Endothelial cell of umbilical vein (primary cell): ENCODE measurements around the gene DPH2. TPM values are rescaled to one million over a fixed set of nuclear protein-coding genes. Genes with fewer than 3 reads are reported as not detected.

Source experiments
- BruUV-seq: library from RNA; stranded (reverse); fragments of 400-500 nt; replicated peaks from 2 replicates; lab custom pipeline; 2021; lab: Mats Ljungman, UMichigan
- CTCF ChIA-PET: fragments of 300-600, 350-600 bp; sonication (Branson Sonifier 250); formaldehyde crosslinking; loops from one replicate; lab custom pipeline; 2021; ENCODE audit warnings: antibody characterized with exemption, inconsistent platforms; lab: Charles Lee
- POLR2A ChIA-PET: fragments of 300-600, 350-600 bp; sonication (Branson Sonifier 250); formaldehyde crosslinking; loops from one replicate; lab custom pipeline; 2021; ENCODE audit warnings: antibody characterized with exemption, inconsistent platforms; lab: Charles Lee
- DNase-seq: peaks from one replicate; pipeline ENCODE4 v3.0.0-alpha.2; 2011; ENCODE audit warnings: low read depth, low spot score
- FAIRE-seq: peaks from 2 replicates; lab custom pipeline; 2011; peaks lifted over from hg19 to GRCh38; lab: Jason Lieb, UNC
- H2AFZ ChIP-seq: 2 replicates; pipeline ENCODE4 v1.6.0; 2012; ENCODE audit warnings: low read depth, low read length, control low read depth, inconsistent platforms
- H3K27ac ChIP-seq: 2 replicates; pipeline ENCODE4 v1.5.1; 2011; ENCODE audit warnings: low read depth, mild to moderate bottlenecking, control low read depth, low read length, moderate library complexity; ENCODE audit not compliant: insufficient read depth
- H3K27me3 ChIP-seq, 2 experiments: 2 replicates each; pipeline versions ENCODE4 v1.6.0 to v1.6.1; 2011; ENCODE audit warnings: low read length in 2 of 2, mixed read lengths in 1 of 2; ENCODE audit not compliant: control insufficient read depth in 2 of 2, insufficient read depth in 2 of 2
- H3K36me3 ChIP-seq, 2 experiments: 2 replicates in 1 of 2; 3 replicates in 1 of 2; pipeline ENCODE4 v1.5.1; 2011; ENCODE audit warnings: low read length in 2 of 2, mild to moderate bottlenecking in 1 of 2, moderate library complexity in 1 of 2; ENCODE audit not compliant: control insufficient read depth in 2 of 2, insufficient read depth in 2 of 2; ENCODE audit errors: extremely low read depth in 1 of 2
- H3K4me1 ChIP-seq: 3 replicates; pipeline ENCODE4 v1.5.1; 2011; ENCODE audit warnings: mild to moderate bottlenecking, low read length; ENCODE audit not compliant: control insufficient read depth, insufficient read depth; ENCODE audit errors: extremely low read depth
- H3K4me2 ChIP-seq: 2 replicates; pipeline ENCODE4 v1.6.1; 2011; ENCODE audit warnings: low read length, control low read depth, mixed read lengths; ENCODE audit not compliant: insufficient read depth
- H3K4me3 ChIP-seq, 3 experiments: fragments of 200-600 bp in 1 of 3; sonication (generic), shearing (Covaris generic) in 1 of 3; replicated peaks in 1 of 3; 2 replicates each; pipeline ENCODE4 v1.5.1; 2011 to 2016; ENCODE audit warnings: control low read depth in 3 of 3, low read length in 3 of 3, mild to moderate bottlenecking in 2 of 3, inconsistent platforms in 1 of 3, low read depth in 1 of 3, moderate library complexity in 1 of 3; ENCODE audit not compliant: insufficient read depth in 1 of 3
- H3K79me2 ChIP-seq: 2 replicates; pipeline ENCODE4 v1.6.0; 2012; ENCODE audit warnings: low read length, inconsistent platforms; ENCODE audit not compliant: control insufficient read depth, insufficient read depth
- H3K9ac ChIP-seq: replicated peaks from 2 replicates; pipeline ENCODE3; 2011; ENCODE audit warnings: low read length, control low read depth; ENCODE audit not compliant: insufficient read depth; ENCODE audit errors: extremely low read depth
- H3K9me1 ChIP-seq: replicated peaks from 3 replicates; pipeline ENCODE4 v1.6.0; 2011; ENCODE audit warnings: mild to moderate bottlenecking, low read length; ENCODE audit not compliant: control insufficient read depth, insufficient read depth; ENCODE audit errors: extremely low read depth
- H3K9me3 ChIP-seq: replicated peaks from 2 replicates; pipeline ENCODE4 v1.5.1; 2012; ENCODE audit warnings: low read length, inconsistent platforms; ENCODE audit not compliant: control insufficient read depth, insufficient read depth
- H4K20me1 ChIP-seq: replicated peaks from 2 replicates; pipeline ENCODE3; 2011; ENCODE audit warnings: mild to moderate bottlenecking, low read length; ENCODE audit not compliant: control insufficient read depth, insufficient read depth; ENCODE audit errors: extremely low read depth
- EZH2 ChIP-seq: IDR thresholded peaks from 2 replicates; pipeline ENCODE4 v1.6.1; 2012; ENCODE audit warnings: borderline replicate concordance, low read depth, mild to moderate bottlenecking, moderate library complexity, low read length, inconsistent platforms; ENCODE audit not compliant: severe bottlenecking
- JUN ChIP-seq: IDR thresholded peaks from 2 replicates; pipeline ENCODE4 v1.6.1; 2011; ENCODE audit warnings: borderline replicate concordance, low read depth; ENCODE audit not compliant: insufficient read length, insufficient read depth
- MYC ChIP-seq: IDR thresholded peaks from one replicate; pipeline ENCODE4 v1.6.1; 2011; ENCODE audit warnings: mild to moderate bottlenecking, low read depth, low read length
- POLR2A ChIP-seq: IDR thresholded peaks from 2 replicates; pipeline ENCODE4 v1.6.1; 2012; ENCODE audit warnings: low read depth, mild to moderate bottlenecking, control low read depth, low read length
- POLR2AphosphoS5 ChIP-seq: IDR thresholded peaks from 2 replicates; pipeline ENCODE4 v1.6.1; 2012; ENCODE audit warnings: low read depth, mild to moderate bottlenecking, control low read depth, low read length, moderate library complexity; ENCODE audit not compliant: insufficient read depth
- dilution Hi-C: fragments of 300-500 bp; cut with MboI; formaldehyde crosslinking; loops from one replicate; pipeline ENCODE4 v1.15.0; 2019; ENCODE audit warnings: low sequenced_read_pairs; ENCODE audit not compliant: extremely low pct_ligation_motif_present
- intact Hi-C: fragments of 100-400 bp; cut with micrococcal nuclease; formaldehyde crosslinking; loops from one replicate; pipeline ENCODE4 v1.10.0; 2022
- polyA plus RNA-seq, 4 experiments: library from polyadenylated mRNA; depleted of rRNA in 3 of 4; stranded (reverse) in 3 of 4; unstranded in 1 of 4; fragments of >200 nt; gene quantifications; 2 replicates each; pipeline versions ENCODE4 v1.2.1 to v1.2.3, GENCODE V29; 2011 to 2012; ENCODE audit warnings: missing spikeins in 1 of 4
- total RNA-seq: library from RNA; stranded (reverse); gene quantifications from 2 replicates; pipeline ENCODE4 v1.2.3, GENCODE V29; 2021
- TF ChIP-seq, protein P1 (sequence below): IDR thresholded peaks from 2 replicates; pipeline ENCODE4 v1.6.1; 2011; ENCODE audit not compliant: insufficient read depth, insufficient read length
- TF ChIP-seq, protein P2 (sequence below), 2 donors: IDR thresholded peaks; 1 replicate in 1 of 2; 2 replicates in 1 of 2; pipeline ENCODE4 v1.5.1; 2011; ENCODE audit warnings: low read length in 2 of 2, mild to moderate bottlenecking in 2 of 2, moderate library complexity in 2 of 2, control low read depth in 1 of 2, inconsistent platforms in 1 of 2, low read depth in 1 of 2; ENCODE audit not compliant: insufficient read depth in 1 of 2; ENCODE audit errors: extremely low read depth in 1 of 2

The DPH2 gene
- total and polyA plus RNA-seq, 2 donors (not counting 3 experiments of a cell fraction or from before 2014, with no cell fraction given) = 28.1 to 59.1 TPM

DNA sequence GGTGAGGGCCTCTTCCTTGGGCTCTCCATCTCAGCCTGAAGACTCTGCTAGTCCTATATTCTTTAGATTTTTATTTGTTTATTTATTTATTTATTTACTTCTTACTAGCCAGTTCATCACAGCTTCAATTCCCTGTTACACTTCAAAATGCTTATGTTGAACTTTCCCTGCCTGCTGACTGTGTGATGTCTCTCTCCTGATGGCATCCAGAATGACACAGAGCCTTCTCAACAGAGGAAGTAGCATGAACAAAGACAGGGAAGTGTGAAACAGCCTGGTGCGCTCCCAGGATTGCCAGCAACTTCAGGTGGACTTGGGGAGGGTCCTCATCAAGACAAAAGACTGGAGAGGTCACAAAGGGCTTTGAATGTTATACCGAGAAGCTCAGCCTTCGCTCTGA, 27.4 kb upstream of the DPH2 start:
- peaks cover 0 to 3% of the 10 kb centered on the region in 2 experiments for H3K27me3 ChIP-seq
- H3K9me3 ChIP-seq = no peaks in the 10 kb centered on the region
- BruUV-seq = no TSS peak
- dilution Hi-C loops (loop anchor here (25.0 kb wide), 1 partner anchor 180 kb away; no protein-coding TSS in a partner anchor), intact Hi-C loops (no loop called here)
- peaks cover 9% of the 10 kb centered on the region for H3K4me1 ChIP-seq
- no peak overlapping the region for H3K27ac ChIP-seq
- H3K79me2 ChIP-seq = peaks cover 3% of the 10 kb centered on the region
- H3K4me2 ChIP-seq = no peak overlapping the region
- no peaks in the 10 kb centered on the region for H3K9me1 ChIP-seq
- ChIA-PET CTCF (interaction anchor here (3.1 to 7.2 kb wide), 2 partner anchors 8 to 179 kb away, joined by 22 to 93 read pairs; partner anchors contain the start of gene ARTN), POLR2A (no interaction called here)
- H2AFZ ChIP-seq = no peak overlapping the region
- no peak overlapping the region for H3K4me3 ChIP-seq
- TF ChIP-seq POLR2AphosphoS5 = no peak
- TF ChIP-seq POLR2A = no peak
- no peak for TF ChIP-seq EZH2
- TF ChIP-seq, protein P1, sequence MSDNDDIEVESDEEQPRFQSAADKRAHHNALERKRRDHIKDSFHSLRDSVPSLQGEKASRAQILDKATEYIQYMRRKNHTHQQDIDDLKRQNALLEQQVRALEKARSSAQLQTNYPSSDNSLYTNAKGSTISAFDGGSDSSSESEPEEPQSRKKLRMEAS = no peak
- TF ChIP-seq, protein P2, sequence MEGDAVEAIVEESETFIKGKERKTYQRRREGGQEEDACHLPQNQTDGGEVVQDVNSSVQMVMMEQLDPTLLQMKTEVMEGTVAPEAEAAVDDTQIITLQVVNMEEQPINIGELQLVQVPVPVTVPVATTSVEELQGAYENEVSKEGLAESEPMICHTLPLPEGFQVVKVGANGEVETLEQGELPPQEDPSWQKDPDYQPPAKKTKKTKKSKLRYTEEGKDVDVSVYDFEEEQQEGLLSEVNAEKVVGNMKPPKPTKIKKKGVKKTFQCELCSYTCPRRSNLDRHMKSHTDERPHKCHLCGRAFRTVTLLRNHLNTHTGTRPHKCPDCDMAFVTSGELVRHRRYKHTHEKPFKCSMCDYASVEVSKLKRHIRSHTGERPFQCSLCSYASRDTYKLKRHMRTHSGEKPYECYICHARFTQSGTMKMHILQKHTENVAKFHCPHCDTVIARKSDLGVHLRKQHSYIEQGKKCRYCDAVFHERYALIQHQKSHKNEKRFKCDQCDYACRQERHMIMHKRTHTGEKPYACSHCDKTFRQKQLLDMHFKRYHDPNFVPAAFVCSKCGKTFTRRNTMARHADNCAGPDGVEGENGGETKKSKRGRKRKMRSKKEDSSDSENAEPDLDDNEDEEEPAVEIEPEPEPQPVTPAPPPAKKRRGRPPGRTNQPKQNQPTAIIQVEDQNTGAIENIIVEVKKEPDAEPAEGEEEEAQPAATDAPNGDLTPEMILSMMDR (IDR thresholded peaks at IDR 0.05; ENCODE audit: extremely low read depth in 1 of 2, insufficient read depth in 1 of 2, low read depth in 1 of 2, low read length in 2 of 2) = no peak
- TF ChIP-seq MYC = no peak
- no peak for TF ChIP-seq JUN
- no peak overlapping the region for H3K9ac ChIP-seq
- H4K20me1 ChIP-seq = no peaks in the 10 kb centered on the region
- no peaks in the 10 kb centered on the region for H3K36me3 ChIP-seq
- FAIRE-seq (no peak), DNase-seq (no peak)
